Measurements from ENCODE around the gene PRKN.

GRCh38 chr6:161649068-161649467 lies 1078.5 kb downstream of the PRKN start:
- no peak for TF ChIP-seq POLR2A (IDR thresholded peaks at IDR 0.05)
- no peak for TF ChIP-seq CTCF (IDR thresholded peaks at IDR 0.05)
- TF ChIP-seq POLR2AphosphoS5 (IDR thresholded peaks at IDR 0.05; ENCODE audit: insufficient read depth in 1 of 2, low read depth in 1 of 2): no peak
